ENCODE data around the gene IER5. TPM values are rescaled to one million over a fixed set of nuclear protein-coding genes. Genes with fewer than 3 reads are reported as not detected.

IER5 gene
- total RNA-seq, 2 donors from 2014 or later: 13.2 to 21.2 TPM

DNA sequence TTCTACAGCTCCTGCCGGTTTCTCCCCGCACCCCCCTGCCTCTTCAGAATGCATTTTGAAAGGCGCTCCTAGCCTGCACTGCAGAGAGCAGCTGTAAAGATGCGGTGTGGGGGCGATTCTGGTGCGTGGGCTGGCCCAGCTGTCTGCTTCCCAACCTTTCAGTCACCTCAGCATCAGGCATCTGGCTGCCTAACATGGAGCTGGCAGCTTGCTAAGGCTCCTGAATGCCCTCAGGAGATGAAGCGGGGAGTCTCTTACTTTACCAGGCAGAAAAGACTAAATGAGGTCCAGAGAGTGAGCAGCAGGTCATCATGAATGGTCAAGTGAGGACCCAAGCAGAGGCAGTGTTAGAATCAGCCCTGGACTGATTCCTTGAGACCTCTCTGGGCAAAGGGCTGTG is 8.7 kb downstream of the IER5 start:
- no peak for DNase-seq
- no peak overlapping the region for H3K27ac Mint-ChIP-seq
- TF ChIP-seq, protein P1, sequence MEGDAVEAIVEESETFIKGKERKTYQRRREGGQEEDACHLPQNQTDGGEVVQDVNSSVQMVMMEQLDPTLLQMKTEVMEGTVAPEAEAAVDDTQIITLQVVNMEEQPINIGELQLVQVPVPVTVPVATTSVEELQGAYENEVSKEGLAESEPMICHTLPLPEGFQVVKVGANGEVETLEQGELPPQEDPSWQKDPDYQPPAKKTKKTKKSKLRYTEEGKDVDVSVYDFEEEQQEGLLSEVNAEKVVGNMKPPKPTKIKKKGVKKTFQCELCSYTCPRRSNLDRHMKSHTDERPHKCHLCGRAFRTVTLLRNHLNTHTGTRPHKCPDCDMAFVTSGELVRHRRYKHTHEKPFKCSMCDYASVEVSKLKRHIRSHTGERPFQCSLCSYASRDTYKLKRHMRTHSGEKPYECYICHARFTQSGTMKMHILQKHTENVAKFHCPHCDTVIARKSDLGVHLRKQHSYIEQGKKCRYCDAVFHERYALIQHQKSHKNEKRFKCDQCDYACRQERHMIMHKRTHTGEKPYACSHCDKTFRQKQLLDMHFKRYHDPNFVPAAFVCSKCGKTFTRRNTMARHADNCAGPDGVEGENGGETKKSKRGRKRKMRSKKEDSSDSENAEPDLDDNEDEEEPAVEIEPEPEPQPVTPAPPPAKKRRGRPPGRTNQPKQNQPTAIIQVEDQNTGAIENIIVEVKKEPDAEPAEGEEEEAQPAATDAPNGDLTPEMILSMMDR (conservative IDR thresholded peaks at IDR 0.05): no peak
- H3K36me3 Mint-ChIP-seq (ENCODE audit: low read depth): peaks cover 9% of the 10 kb centered on the region
- no peak overlapping the region for H3K4me3 ChIP-seq (ENCODE audit: low read length)
- H3K27me3 ChIP-seq (ENCODE audit: control insufficient read depth, insufficient read depth, low read length, poor library complexity, severe bottlenecking): no peaks in the 10 kb centered on the region
- H3K4me1 Mint-ChIP-seq: peaks cover 81% of the 10 kb centered on the region
- no peak overlapping the region for H3K9ac ChIP-seq (ENCODE audit: extremely low read depth, low read length, poor library complexity, severe bottlenecking)
- WGBS, 2 experiments (ENCODE audit: insufficient coverage in 1 of 2, insufficient read length in 1 of 2): 40 to 64% methylated on average over 4 to 7 of the region's 7 CpGs
- H3K9me3 ChIP-seq (ENCODE audit: control insufficient read depth, low read length): no peaks in the 10 kb centered on the region
- peaks cover 23% of the 10 kb centered on the region for H3K4me1 ChIP-seq (ENCODE audit: control insufficient read depth, insufficient read depth, low read length)
- H3K4me3 Mint-ChIP-seq: no peak overlapping the region
- peak overlapping the region; percentile 67 for H3K27ac ChIP-seq (ENCODE audit: low read depth, low read length)
- H3K36me3 ChIP-seq (ENCODE audit: control insufficient read depth, insufficient read depth, low read length): peaks cover 13% of the 10 kb centered on the region
- H3K9me3 Mint-ChIP-seq: no peaks in the 10 kb centered on the region
- peaks cover 32% of the 10 kb centered on the region for H3K27me3 Mint-ChIP-seq (ENCODE audit: insufficient read depth)

DNA sequence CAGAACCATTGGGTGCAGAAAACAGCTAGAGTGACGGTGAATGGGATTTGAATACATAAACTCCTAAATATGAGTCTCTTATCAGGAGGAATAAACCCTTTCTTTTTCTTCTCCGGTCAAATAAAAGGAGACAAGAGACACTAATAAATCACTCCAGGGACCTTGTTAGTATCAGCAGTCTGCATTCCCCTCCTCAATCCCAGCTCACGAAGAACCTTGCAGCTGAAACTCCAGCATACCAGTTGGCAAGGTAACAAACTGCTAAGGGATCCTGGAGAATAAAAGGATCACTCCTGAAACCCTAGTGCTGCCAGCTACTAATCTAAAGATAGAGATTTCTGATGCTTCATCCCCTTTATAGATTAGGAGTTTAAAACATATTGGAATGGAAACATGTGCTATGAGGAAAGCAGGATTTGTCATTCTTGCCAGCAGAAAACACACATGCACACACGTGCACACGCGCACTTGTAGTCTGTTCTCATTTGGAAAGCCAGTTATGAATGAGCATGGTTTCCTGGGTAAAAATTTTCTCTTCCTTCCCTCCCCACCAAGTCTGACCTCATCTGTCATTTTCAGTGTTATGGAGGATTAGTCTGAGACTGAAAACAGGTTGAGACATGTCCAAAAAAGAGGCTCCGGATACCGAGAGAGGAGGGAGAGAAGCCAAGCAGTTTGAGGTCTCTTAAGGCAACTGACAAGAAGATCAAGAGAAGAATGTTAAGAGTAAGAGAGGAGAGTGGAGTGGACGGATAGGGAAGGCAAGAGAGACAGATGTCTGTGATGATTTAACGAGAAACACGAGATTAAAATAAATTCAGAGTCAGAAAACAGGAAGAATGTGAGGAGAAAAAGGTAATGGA is 10.9 kb downstream of the IER5 start:
- no peaks in the 10 kb centered on the region for H3K9me3 ChIP-seq (ENCODE audit: control insufficient read depth, low read length)
- peak overlapping the region; percentile 68 for H3K27ac ChIP-seq (ENCODE audit: low read depth, low read length)
- TF ChIP-seq, protein P1 (conservative IDR thresholded peaks at IDR 0.05): no peak
- H3K4me3 ChIP-seq (ENCODE audit: low read length): peak overlapping the region; percentile 51
- H3K36me3 ChIP-seq (ENCODE audit: control insufficient read depth, insufficient read depth, low read length): no peaks in the 10 kb centered on the region
- Mint-ChIP-seq H3K4me1 (peaks cover 91% of the 10 kb centered on the region), H3K4me3 (peak overlapping the region; percentile 6), H3K9me3 (no peaks in the 10 kb centered on the region), H3K36me3 (ENCODE audit: low read depth) (no peaks in the 10 kb centered on the region), H3K27ac (peak overlapping the region; percentile 92), H3K27me3 (ENCODE audit: insufficient read depth) (peaks cover 46% of the 10 kb centered on the region)
- H3K27me3 ChIP-seq (ENCODE audit: control insufficient read depth, insufficient read depth, low read length, poor library complexity, severe bottlenecking): no peaks in the 10 kb centered on the region
- WGBS, 2 experiments (ENCODE audit: insufficient coverage in 1 of 2, insufficient read length in 1 of 2): 44 to 53% methylated on average over 10 of the region's 11 CpGs
- H3K4me1 ChIP-seq (ENCODE audit: control insufficient read depth, insufficient read depth, low read length): peaks cover 30% of the 10 kb centered on the region
- H3K9ac ChIP-seq (ENCODE audit: extremely low read depth, low read length, poor library complexity, severe bottlenecking): peak overlapping the region; percentile 34
- no peak for DNase-seq

DNA sequence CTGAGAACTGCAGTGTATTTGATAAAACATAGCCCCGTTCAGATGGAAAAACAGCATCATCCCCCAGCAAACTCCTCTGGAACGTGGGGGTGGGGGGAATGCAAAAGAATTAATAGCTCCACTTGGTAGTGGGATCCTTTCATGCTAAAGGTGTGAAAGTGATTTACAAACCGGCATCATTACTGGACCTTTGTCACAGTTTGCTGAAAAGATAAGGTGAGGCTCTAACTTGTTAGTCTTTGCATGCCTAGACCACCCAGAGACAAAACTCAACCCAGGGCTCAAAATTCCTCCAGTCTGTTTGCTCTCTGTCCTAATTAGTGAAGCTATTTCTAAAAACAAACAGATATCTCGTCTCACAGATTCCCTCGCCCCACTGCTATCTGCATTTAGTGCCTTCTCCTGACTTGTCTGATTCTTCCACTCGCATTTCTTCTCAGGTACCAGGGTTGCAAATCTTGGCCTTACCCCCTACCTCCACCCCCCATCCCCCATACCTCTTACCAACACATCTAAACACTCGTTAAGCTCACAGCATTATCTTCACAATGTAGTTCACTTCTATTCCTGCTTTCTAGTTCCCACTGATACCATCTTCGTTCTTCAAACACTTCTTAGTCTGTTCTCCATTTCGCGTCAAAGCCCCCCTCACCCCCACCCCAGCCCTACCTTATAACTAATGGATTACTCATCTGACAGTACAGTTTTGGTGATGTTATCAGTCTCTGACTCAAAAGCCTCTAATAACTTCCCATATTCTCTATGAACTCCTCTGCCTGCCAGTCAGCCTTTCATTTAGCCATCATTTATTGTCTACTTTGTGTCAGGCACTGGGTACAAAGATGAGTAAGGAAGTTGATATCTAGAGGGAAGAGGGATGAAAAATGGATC is 11.8 kb downstream of the IER5 start:
- Histone ChIP-seq H3K4me3 (ENCODE audit: low read length) (peak overlapping the region; percentile 72), H3K9ac (ENCODE audit: extremely low read depth, low read length, poor library complexity, severe bottlenecking) (peak overlapping the region; percentile 34), H3K36me3 (ENCODE audit: control insufficient read depth, insufficient read depth, low read length) (no peaks in the 10 kb centered on the region), H3K27me3 (ENCODE audit: control insufficient read depth, insufficient read depth, low read length, poor library complexity, severe bottlenecking) (no peaks in the 10 kb centered on the region), H3K9me3 (ENCODE audit: control insufficient read depth, low read length) (no peaks in the 10 kb centered on the region), H3K4me1 (ENCODE audit: control insufficient read depth, insufficient read depth, low read length) (peaks cover 30% of the 10 kb centered on the region), H3K27ac (ENCODE audit: low read depth, low read length) (peak overlapping the region; percentile 68)
- Mint-ChIP-seq H3K27ac (peak overlapping the region; percentile 92), H3K4me1 (peaks cover 85% of the 10 kb centered on the region), H3K36me3 (ENCODE audit: low read depth) (no peaks in the 10 kb centered on the region), H3K27me3 (ENCODE audit: insufficient read depth) (peaks cover 44% of the 10 kb centered on the region), H3K9me3 (no peaks in the 10 kb centered on the region), H3K4me3 (peak overlapping the region; percentile 6)
- TF ChIP-seq, protein P1 (conservative IDR thresholded peaks at IDR 0.05): no peak
- WGBS, 2 experiments (ENCODE audit: insufficient coverage in 1 of 2, insufficient read length in 1 of 2): 6 to 25% methylated on average over 8 to 10 of the region's 10 CpGs
- peak; percentile 71 for DNase-seq
